Measurements from ENCODE around the gene VSX1. TPM values are rescaled to one million over a fixed set of nuclear protein-coding genes. Genes with fewer than 3 reads are reported as not detected.

The VSX1 gene
- total RNA-seq, 1 donor from 2014 or later, result not detected

DNA sequence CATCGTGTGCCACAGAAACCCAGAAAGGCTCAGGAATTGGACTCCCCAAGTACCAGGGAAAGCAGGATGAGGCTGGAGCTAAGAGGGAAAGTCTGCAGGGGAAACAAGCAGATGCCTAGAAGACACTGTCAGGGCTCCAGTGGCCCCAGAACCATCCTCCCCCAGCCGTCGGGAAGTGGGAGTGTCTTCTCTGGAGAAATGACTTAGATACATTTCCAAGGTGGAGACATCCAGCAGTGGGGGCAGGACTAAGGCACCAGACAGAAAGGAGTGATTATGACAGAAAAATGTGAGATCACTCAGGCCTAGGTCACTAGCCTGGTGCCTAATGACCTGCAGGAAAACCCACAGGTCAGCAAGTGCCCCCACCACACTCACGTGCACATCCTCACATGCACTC is 36.0 kb upstream of the VSX1 start:
- no peak for ATAC-seq (ENCODE audit: low read depth)
- no peak overlapping the region for H3K4me3 Mint-ChIP-seq
- CTCF ChIA-PET, result no interaction called here
- no peaks in the 10 kb centered on the region for H3K9me3 Mint-ChIP-seq
- TF ChIP-seq, protein P1, sequence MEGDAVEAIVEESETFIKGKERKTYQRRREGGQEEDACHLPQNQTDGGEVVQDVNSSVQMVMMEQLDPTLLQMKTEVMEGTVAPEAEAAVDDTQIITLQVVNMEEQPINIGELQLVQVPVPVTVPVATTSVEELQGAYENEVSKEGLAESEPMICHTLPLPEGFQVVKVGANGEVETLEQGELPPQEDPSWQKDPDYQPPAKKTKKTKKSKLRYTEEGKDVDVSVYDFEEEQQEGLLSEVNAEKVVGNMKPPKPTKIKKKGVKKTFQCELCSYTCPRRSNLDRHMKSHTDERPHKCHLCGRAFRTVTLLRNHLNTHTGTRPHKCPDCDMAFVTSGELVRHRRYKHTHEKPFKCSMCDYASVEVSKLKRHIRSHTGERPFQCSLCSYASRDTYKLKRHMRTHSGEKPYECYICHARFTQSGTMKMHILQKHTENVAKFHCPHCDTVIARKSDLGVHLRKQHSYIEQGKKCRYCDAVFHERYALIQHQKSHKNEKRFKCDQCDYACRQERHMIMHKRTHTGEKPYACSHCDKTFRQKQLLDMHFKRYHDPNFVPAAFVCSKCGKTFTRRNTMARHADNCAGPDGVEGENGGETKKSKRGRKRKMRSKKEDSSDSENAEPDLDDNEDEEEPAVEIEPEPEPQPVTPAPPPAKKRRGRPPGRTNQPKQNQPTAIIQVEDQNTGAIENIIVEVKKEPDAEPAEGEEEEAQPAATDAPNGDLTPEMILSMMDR (IDR thresholded peaks at IDR 0.05), result no peak
- POLR2A ChIA-PET, result no interaction called here
- H3K36me3 Mint-ChIP-seq (ENCODE audit: low read depth), result no peaks in the 10 kb centered on the region
- no peak overlapping the region for H3K27ac Mint-ChIP-seq
- peaks cover 16% of the 10 kb centered on the region for H3K27me3 Mint-ChIP-seq
- DNase-seq, result no peak
- H3K4me1 Mint-ChIP-seq, result no peaks in the 10 kb centered on the region
- intact Hi-C loops (cut with micrococcal nuclease), result no loop called here

DNA sequence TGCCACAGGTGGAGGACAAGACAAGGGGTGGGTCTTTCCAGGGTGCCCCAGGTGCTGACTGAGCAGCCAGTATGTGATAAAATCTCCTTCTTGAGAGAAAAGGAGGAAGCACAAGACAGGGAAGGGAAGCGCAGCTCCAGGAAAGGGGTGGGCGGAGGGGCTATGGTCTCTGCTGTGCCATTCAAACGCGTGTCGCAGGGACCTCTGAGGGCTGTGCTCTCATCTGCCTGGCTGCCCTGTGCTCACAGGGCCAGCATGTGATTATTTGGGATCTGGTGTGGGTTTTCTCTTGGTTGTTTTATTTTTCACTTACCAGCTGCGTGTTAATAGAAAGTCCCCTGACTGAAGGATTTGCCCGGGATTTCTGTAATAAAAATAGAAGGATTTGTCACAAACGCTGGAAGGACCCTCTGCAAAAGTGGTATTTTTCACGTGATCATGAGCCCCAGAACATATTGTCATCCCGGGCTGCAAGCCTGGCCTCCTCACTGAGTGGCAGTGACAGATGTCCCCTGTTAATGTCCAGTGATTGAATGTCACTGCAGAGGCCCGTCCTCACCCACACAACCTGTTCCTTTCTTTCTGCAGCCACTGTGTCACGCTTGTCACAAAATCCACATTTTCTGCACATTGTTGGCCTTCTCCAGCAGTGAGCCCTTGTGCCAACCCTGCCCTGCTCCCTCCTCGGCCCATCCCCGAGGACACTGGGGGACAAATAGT is 35.0 kb upstream of the VSX1 start:
- POLR2A ChIA-PET, result no interaction called here
- Mint-ChIP-seq H3K27ac (no peak overlapping the region), H3K27me3 (peaks cover 16% of the 10 kb centered on the region), H3K4me3 (no peak overlapping the region), H3K4me1 (no peaks in the 10 kb centered on the region), H3K9me3 (no peaks in the 10 kb centered on the region), H3K36me3 (ENCODE audit: low read depth) (no peaks in the 10 kb centered on the region)
- intact Hi-C loops (cut with micrococcal nuclease), result no loop called here
- ATAC-seq (ENCODE audit: low read depth) (no peak), DNase-seq (no peak)
- CTCF ChIA-PET, result no interaction called here
- TF ChIP-seq, protein P1 (IDR thresholded peaks at IDR 0.05), result no peak

DNA sequence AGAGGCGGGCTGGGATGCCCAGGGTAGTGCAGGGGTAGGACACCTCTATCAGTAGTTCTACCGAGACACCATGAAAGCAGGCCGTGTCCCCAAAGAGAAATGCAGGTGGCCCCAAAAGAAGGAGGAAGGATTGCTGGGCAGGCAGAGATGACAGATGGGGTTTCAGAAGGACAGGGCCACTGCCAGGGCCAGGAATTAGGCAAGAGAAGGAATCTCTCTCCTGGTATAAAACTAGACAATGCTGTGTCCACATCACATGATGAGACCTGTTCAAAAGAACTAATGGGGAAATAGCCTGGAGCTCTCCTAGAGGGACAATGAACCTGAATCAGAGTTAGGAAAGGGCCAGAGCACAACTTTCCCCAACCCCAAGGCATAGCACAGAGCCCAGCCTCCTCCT is 21.6 kb upstream of the VSX1 start:
- Mint-ChIP-seq H3K27me3 (peaks cover 32% of the 10 kb centered on the region), H3K9me3 (no peaks in the 10 kb centered on the region), H3K4me1 (no peaks in the 10 kb centered on the region), H3K4me3 (no peak overlapping the region), H3K36me3 (ENCODE audit: low read depth) (no peaks in the 10 kb centered on the region), H3K27ac (no peak overlapping the region)
- ChIA-PET POLR2A (no interaction called here), CTCF (no interaction called here)
- TF ChIP-seq, protein P1 (IDR thresholded peaks at IDR 0.05), result no peak
- intact Hi-C loops (cut with micrococcal nuclease), result no loop called here
- ATAC-seq (ENCODE audit: low read depth), result no peak
- DNase-seq, result no peak

DNA sequence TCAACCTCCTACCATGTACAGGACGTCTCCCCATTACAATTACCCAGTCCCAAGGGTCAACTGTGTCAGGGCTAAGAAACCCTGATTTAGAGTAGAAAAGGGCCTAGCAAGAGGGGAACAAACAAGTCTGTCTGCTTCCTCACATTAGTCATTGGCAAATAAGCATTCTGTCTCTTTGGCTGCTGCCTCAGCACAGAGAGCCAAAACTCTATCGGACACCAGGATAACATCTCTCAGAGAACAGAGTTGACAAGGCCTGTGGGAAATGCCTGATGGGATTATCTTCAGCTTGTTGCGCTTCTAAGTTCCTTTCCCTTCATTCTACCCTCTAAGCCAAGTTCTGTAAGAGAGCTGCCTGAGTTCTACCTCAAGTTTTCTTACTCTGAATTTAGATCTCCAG is 19.0 kb upstream of the VSX1 start:
- TF ChIP-seq, protein P1 (IDR thresholded peaks at IDR 0.05), result no peak
- CTCF ChIA-PET, result no interaction called here
- intact Hi-C loops (cut with micrococcal nuclease), result no loop called here
- Mint-ChIP-seq H3K4me3 (no peak overlapping the region), H3K27me3 (peaks cover 22% of the 10 kb centered on the region), H3K4me1 (no peaks in the 10 kb centered on the region), H3K36me3 (ENCODE audit: low read depth) (no peaks in the 10 kb centered on the region), H3K9me3 (no peaks in the 10 kb centered on the region), H3K27ac (no peak overlapping the region)
- no peak for DNase-seq
- ATAC-seq (ENCODE audit: low read depth), result no peak
- POLR2A ChIA-PET, result no interaction called here

DNA sequence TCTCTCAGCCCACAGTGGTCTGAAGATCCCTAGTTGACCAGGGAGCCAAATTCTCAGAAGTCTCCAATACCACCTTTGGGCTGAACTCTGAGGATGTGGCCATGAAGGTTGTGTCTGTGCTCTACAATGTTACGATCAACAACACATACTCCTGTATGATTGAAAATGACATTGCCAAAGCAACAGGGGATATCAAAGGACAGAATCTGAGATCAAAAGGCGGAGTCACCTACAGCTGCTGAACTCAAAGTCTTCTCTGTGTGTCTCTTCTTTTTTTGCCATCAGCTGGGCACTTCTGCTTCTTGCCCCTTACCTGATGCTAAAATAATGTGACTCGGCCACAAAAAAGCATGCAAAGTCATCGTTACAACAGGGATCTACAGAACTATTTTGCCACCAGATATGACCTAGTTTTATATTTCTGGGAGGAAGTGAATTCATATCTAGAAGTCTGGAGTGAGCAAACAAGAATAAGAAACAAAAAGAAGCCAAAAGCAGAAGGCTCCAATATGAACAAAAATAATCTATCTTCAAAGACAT is 17.7 kb upstream of the VSX1 start:
- Mint-ChIP-seq H3K36me3 (ENCODE audit: low read depth) (no peaks in the 10 kb centered on the region), H3K4me1 (no peaks in the 10 kb centered on the region), H3K27me3 (peaks cover 14% of the 10 kb centered on the region), H3K4me3 (no peak overlapping the region), H3K27ac (no peak overlapping the region), H3K9me3 (no peaks in the 10 kb centered on the region)
- ATAC-seq (ENCODE audit: low read depth) (no peak), DNase-seq (no peak)
- TF ChIP-seq, protein P1 (IDR thresholded peaks at IDR 0.05), result no peak
- POLR2A ChIA-PET, result no interaction called here
- intact Hi-C loops (cut with micrococcal nuclease), result no loop called here
- CTCF ChIA-PET, result no interaction called here

Data from activated B cell treated with CpG ODN at 0.5 μM for 24 hours (primary cell).